ENCODE data around the gene LPP. TPM values are rescaled to one million over a fixed set of nuclear protein-coding genes. Genes with fewer than 3 reads are reported as not detected.

LPP gene
- total RNA-seq, 4 donors from 2014 or later = 56.0 to 65.7 (median 58.1) TPM

DNA sequence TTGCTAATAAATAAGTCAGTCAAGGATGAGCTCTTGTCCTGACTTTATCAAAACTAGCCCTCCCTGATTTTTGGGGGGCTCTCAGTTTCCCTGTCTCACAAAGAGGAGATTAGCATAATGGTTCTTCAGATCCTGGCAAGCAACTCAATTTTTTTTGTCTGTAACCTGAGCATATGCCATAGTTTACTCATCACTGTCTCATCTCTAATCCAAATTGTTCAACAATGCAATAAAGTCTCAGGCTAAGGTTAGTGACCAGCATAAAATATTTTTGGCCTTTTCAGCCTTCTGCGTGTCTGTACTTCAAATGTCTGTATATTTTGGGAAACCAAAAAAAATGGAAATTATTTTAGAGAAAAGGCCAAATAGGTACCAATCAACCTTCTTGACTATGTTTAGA is 552.2 kb downstream of the LPP start:
- TF ChIP-seq POLR2A (IDR thresholded peaks at IDR 0.05) = no peak
- TF ChIP-seq, protein P1, sequence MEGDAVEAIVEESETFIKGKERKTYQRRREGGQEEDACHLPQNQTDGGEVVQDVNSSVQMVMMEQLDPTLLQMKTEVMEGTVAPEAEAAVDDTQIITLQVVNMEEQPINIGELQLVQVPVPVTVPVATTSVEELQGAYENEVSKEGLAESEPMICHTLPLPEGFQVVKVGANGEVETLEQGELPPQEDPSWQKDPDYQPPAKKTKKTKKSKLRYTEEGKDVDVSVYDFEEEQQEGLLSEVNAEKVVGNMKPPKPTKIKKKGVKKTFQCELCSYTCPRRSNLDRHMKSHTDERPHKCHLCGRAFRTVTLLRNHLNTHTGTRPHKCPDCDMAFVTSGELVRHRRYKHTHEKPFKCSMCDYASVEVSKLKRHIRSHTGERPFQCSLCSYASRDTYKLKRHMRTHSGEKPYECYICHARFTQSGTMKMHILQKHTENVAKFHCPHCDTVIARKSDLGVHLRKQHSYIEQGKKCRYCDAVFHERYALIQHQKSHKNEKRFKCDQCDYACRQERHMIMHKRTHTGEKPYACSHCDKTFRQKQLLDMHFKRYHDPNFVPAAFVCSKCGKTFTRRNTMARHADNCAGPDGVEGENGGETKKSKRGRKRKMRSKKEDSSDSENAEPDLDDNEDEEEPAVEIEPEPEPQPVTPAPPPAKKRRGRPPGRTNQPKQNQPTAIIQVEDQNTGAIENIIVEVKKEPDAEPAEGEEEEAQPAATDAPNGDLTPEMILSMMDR (IDR thresholded peaks at IDR 0.05 in 4 of 5, conservative IDR thresholded peaks at IDR 0.05 in 1 of 5) = no peak
- intact Hi-C loops (cut with DNase I; ENCODE audit: low total_unique reads) (no loop called here), in situ Hi-C loops (cut with MboI; ENCODE audit: low sequenced_read_pairs in 4 of 4) (no loop called here)
- no peaks in the 10 kb centered on the region for H3K9me3 ChIP-seq
- no peak overlapping the region for H3K4me3 ChIP-seq
- peaks cover 0 to 12% of the 10 kb centered on the region in 2 donors for H3K4me1 ChIP-seq
- no peaks in the 10 kb centered on the region for H3K36me3 ChIP-seq
- DNase-seq = no peak
- H3K27me3 ChIP-seq = no peaks in the 10 kb centered on the region
- no peak for ATAC-seq
- H3K27ac ChIP-seq = no peak overlapping the region

DNA sequence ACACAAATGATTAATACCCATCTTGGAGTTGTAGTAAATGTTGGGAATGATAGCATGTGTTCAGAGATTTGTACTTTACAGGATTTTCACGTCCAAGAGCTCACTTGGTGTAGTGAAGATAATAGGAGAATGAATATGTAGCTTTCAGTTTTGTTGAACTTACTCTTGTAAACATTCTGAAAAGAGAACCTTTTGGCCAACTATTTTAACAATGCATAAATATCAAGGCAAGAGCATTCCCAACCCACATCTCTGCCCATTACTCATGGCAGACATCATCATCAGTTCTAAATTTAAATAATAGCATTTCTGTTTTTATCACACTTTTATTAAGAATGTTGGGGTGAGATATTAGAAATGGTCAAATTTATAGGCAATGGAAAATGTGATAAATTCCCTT is 552.6 kb downstream of the LPP start:
- intact Hi-C loops (cut with DNase I; ENCODE audit: low total_unique reads) = no loop called here
- ATAC-seq (no peak), DNase-seq (no peak)
- Histone ChIP-seq H3K4me1 (peaks cover 0 to 12% of the 10 kb centered on the region in 2 donors), H3K9me3 (no peaks in the 10 kb centered on the region), H3K27ac (no peak overlapping the region), H3K36me3 (no peaks in the 10 kb centered on the region), H3K27me3 (no peaks in the 10 kb centered on the region), H3K4me3 (no peak overlapping the region)
- TF ChIP-seq, protein P1 (IDR thresholded peaks at IDR 0.05 in 4 of 5, conservative IDR thresholded peaks at IDR 0.05 in 1 of 5) = no peak
- no peak for TF ChIP-seq POLR2A (IDR thresholded peaks at IDR 0.05)
- in situ Hi-C loops (cut with MboI; ENCODE audit: low sequenced_read_pairs in 4 of 4) = no loop called here

DNA sequence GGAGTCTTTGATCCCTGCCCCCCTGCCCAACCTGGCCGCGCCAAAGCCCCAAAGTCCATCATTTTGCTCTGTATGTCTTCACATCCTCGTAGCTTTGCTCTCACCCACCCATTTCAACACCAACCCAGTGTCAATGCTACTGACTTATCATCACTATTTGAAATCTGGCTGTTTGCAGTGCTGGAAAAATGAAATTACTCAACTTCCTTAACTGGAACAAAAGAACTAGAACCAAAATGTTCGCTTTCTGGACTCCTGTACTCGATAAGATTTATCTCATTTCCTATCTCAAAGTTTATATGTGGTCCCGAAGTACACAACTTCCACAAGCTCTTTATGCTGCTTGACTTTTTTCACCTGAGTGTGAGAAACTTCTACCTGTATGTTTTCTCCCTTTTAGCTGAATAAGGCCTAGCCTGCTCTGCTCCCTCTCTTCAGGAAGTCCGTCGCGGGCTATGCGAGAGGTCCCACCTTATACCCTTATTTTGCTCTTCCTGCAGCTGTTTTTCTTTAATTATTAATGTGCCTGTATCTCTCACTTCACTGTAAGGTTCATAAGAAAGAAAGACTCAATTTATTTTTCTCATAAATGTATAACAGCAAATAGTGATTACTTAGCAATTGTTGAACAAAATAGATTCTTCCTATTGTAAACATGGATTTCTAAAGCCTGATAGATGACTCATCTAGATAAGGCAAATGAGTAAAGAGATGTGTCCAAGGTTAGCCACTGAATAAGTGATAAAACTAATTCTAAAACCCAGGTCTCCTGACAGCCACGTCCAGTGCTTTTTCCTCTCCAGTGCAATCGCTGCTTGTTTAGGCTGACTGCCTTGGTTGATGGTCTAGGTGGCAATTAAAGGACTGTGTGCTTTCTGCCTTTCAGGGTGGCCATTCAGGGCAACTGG is 553.7 kb downstream of the LPP start:
- H3K9me3 ChIP-seq = no peaks in the 10 kb centered on the region
- no peak overlapping the region for H3K4me3 ChIP-seq
- H3K27ac ChIP-seq = no peak overlapping the region
- H3K36me3 ChIP-seq = no peaks in the 10 kb centered on the region
- H3K27me3 ChIP-seq = no peaks in the 10 kb centered on the region
- peaks cover 0 to 19% of the 10 kb centered on the region in 2 donors for H3K4me1 ChIP-seq
- intact Hi-C loops (cut with DNase I; ENCODE audit: low total_unique reads) = no loop called here
- ATAC-seq (peak in 1 of 2 donors; percentile 38), DNase-seq (no peak)
- TF ChIP-seq, protein P1 (IDR thresholded peaks at IDR 0.05 in 4 of 5, conservative IDR thresholded peaks at IDR 0.05 in 1 of 5) = no peak
- no peak for TF ChIP-seq POLR2A (IDR thresholded peaks at IDR 0.05)
- in situ Hi-C loops (cut with MboI; ENCODE audit: low sequenced_read_pairs in 4 of 4) = no loop called here

DNA sequence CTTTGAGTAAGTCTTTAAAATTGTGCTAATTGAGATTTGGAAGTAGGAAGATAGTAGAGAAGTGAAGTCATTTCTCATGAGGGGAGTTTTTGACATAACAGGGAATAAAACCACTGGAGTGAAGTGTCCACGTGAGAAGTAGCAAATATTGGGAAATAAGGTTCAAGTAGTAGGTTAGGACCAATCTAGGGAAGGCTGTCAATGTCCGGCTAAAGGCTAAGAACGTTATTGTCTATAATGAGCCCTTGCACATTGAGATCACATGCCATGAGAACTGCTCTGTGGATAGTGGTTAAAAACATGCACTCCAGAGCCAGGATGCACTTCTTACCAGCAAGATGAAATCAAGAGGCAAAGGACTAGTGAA is 557.9 kb downstream of the LPP start:
- no peaks in the 10 kb centered on the region for H3K36me3 ChIP-seq
- in situ Hi-C loops (cut with MboI; ENCODE audit: low sequenced_read_pairs in 4 of 4) (no loop called here), intact Hi-C loops (cut with DNase I; ENCODE audit: low total_unique reads) (no loop called here)
- peaks cover 0 to 12% of the 10 kb centered on the region in 2 donors for H3K4me1 ChIP-seq
- H3K27ac ChIP-seq = no peak overlapping the region
- H3K4me3 ChIP-seq = no peak overlapping the region
- ATAC-seq (no peak), DNase-seq (no peak)
- no peaks in the 10 kb centered on the region for H3K9me3 ChIP-seq
- TF ChIP-seq, protein P1 (IDR thresholded peaks at IDR 0.05 in 4 of 5, conservative IDR thresholded peaks at IDR 0.05 in 1 of 5) = no peak
- no peak for TF ChIP-seq POLR2A (IDR thresholded peaks at IDR 0.05)
- H3K27me3 ChIP-seq = no peaks in the 10 kb centered on the region

Data from gastrocnemius medialis (tissue), 4 donors.